H9 (cell line): ENCODE results near the gene MORN3. TPM values are rescaled to one million over a fixed set of nuclear protein-coding genes. Genes with fewer than 3 reads are reported as not detected.

Experiments used
- DNase-seq: peaks from one replicate; pipeline ENCODE4 v3.0.0-alpha.2; 2017
- H2AFZ ChIP-seq: one replicate; pipeline ENCODE4 v1.6.1; 2013; ENCODE audit warnings: mild to moderate bottlenecking, low read length, control low read depth, moderate library complexity
- H2AK5ac ChIP-seq: 2 replicates; pipeline ENCODE4 v1.6.1; 2013; ENCODE audit warnings: low read length, control low read depth, mixed read lengths; ENCODE audit not compliant: insufficient read length
- H2BK120ac ChIP-seq: one replicate; pipeline ENCODE4 v1.6.1; 2013; ENCODE audit warnings: low read depth, mild to moderate bottlenecking, low read length, control low read depth, inconsistent platforms; ENCODE audit not compliant: poor library complexity, severe bottlenecking
- H2BK12ac ChIP-seq: 2 replicates; pipeline ENCODE4 v1.6.1; 2013; ENCODE audit warnings: low read length, control low read depth, mixed read lengths, low read depth; ENCODE audit not compliant: insufficient read length
- H2BK15ac ChIP-seq: 2 replicates; pipeline ENCODE4 v1.6.1; 2013; ENCODE audit warnings: low read depth, low read length, control low read depth
- H2BK20ac ChIP-seq: one replicate; pipeline ENCODE4 v1.6.1; 2013; ENCODE audit warnings: low read depth, mild to moderate bottlenecking, low read length, control low read depth, inconsistent platforms; ENCODE audit not compliant: poor library complexity, severe bottlenecking
- H2BK5ac ChIP-seq: 2 replicates; pipeline ENCODE4 v1.6.1; 2013; ENCODE audit warnings: low read length, control low read depth, mixed read lengths; ENCODE audit not compliant: insufficient read length
- H3K14ac ChIP-seq: 2 replicates; pipeline ENCODE4 v1.6.1; 2013; ENCODE audit warnings: low read length, control low read depth; ENCODE audit not compliant: insufficient read depth
- H3K18ac ChIP-seq: 2 replicates; pipeline ENCODE4 v1.6.1; 2013; ENCODE audit warnings: low read depth, mild to moderate bottlenecking, mixed read lengths, low read length, control low read depth; ENCODE audit not compliant: insufficient read length
- H3K23ac ChIP-seq: 2 replicates; pipeline ENCODE4 v1.6.1; 2013; ENCODE audit warnings: low read length, control low read depth, mixed read lengths, low read depth; ENCODE audit not compliant: insufficient read length
- H3K23me2 ChIP-seq: 2 replicates; pipeline ENCODE4 v1.6.1; 2013; ENCODE audit warnings: low read depth, mild to moderate bottlenecking, mixed read lengths, low read length, control low read depth; ENCODE audit not compliant: insufficient read length, poor library complexity, severe bottlenecking
- H3K27ac ChIP-seq: 2 replicates; pipeline ENCODE4 v1.5.1; 2013; ENCODE audit warnings: low read length, control low read depth, mixed read lengths, low read depth; ENCODE audit not compliant: insufficient read length
- H3K27me3 ChIP-seq: 2 replicates; pipeline ENCODE4 v1.6.1; 2013; ENCODE audit warnings: low read length, control low read depth, inconsistent platforms; ENCODE audit not compliant: insufficient read depth
- H3K4ac ChIP-seq: 2 replicates; pipeline ENCODE4 v1.6.1; 2013; ENCODE audit warnings: low read depth, mild to moderate bottlenecking, control low read depth, inconsistent platforms, low read length, moderate library complexity
- H3K4me1 ChIP-seq: 2 replicates; pipeline ENCODE4 v1.6.1; 2013; ENCODE audit warnings: low read length, control low read depth, inconsistent platforms; ENCODE audit not compliant: insufficient read depth
- H3K4me2 ChIP-seq: 2 replicates; pipeline ENCODE4 v1.6.1; 2013; ENCODE audit warnings: low read length, control low read depth, mixed read lengths; ENCODE audit not compliant: insufficient read length, insufficient read depth
- H3K56ac ChIP-seq: 2 replicates; pipeline ENCODE4 v1.6.1; 2013; ENCODE audit warnings: low read depth, mild to moderate bottlenecking, mixed read lengths, low read length, control low read depth; ENCODE audit not compliant: insufficient read length
- H3K79me1 ChIP-seq: 2 replicates; pipeline ENCODE4 v1.6.1; 2013; ENCODE audit warnings: low read depth, mild to moderate bottlenecking, moderate library complexity, low read length, control low read depth, inconsistent platforms; ENCODE audit not compliant: insufficient read depth, poor library complexity, severe bottlenecking
- H3K79me2 ChIP-seq: 2 replicates; pipeline ENCODE4 v1.6.1; 2013; ENCODE audit warnings: low read length, control low read depth, inconsistent platforms; ENCODE audit not compliant: insufficient read depth
- H3K9ac ChIP-seq: 2 replicates; pipeline ENCODE4 v1.6.1; 2013; ENCODE audit warnings: low read length, control low read depth, mixed read lengths; ENCODE audit not compliant: insufficient read length; ENCODE audit errors: extremely low read depth
- H3K9me3 ChIP-seq: one replicate; pipeline ENCODE4 v1.6.1; 2013; ENCODE audit warnings: low read depth, low read length, inconsistent platforms; ENCODE audit not compliant: control insufficient read depth
- H3T11ph ChIP-seq: one replicate; pipeline ENCODE4 v1.6.1; 2013; ENCODE audit warnings: mild to moderate bottlenecking, low read length, control low read depth, inconsistent platforms
- H4K20me1 ChIP-seq: one replicate; pipeline ENCODE4 v1.6.1; 2013; ENCODE audit not compliant: control insufficient read depth, insufficient read length, insufficient read depth
- H4K5ac ChIP-seq: 2 replicates; pipeline ENCODE4 v1.6.1; 2013; ENCODE audit warnings: low read depth, mild to moderate bottlenecking, mixed read lengths, low read length, control low read depth; ENCODE audit not compliant: insufficient read length
- H4K8ac ChIP-seq: replicated peaks from 2 replicates; pipeline ENCODE4 v1.6.1; 2013; ENCODE audit warnings: low read length, control low read depth, mixed read lengths, low read depth; ENCODE audit not compliant: insufficient read length
- H4K91ac ChIP-seq: 2 replicates; pipeline ENCODE4 v1.6.1; 2013; ENCODE audit warnings: low read depth, mild to moderate bottlenecking, moderate library complexity, mixed read lengths, low read length, control low read depth; ENCODE audit not compliant: insufficient read length
- H3K27ac Mint-ChIP-seq, 3 experiments: 2 replicates in 2 of 3; 3 replicates in 1 of 3; pipeline ENCODE4 v1.8.0; 2020 to 2021; ENCODE audit warnings: mixed read lengths in 3 of 3, mild to moderate bottlenecking in 1 of 3, moderate library complexity in 1 of 3
- H3K27me3 Mint-ChIP-seq: 2 replicates; pipeline ENCODE4 v1.8.0; 2021; ENCODE audit warnings: low read depth, mild to moderate bottlenecking, moderate library complexity, mixed read lengths
- H3K36me3 Mint-ChIP-seq, 3 experiments: 2 replicates in 2 of 3; 3 replicates in 1 of 3; pipeline ENCODE4 v1.8.0; 2020 to 2021; ENCODE audit warnings: low read depth in 3 of 3, mixed read lengths in 3 of 3; ENCODE audit not compliant: insufficient read depth in 1 of 3
- H3K4me1 Mint-ChIP-seq, 2 experiments: 2 replicates each; pipeline ENCODE4 v1.8.0; 2020; ENCODE audit warnings: mixed read lengths in 2 of 2
- H3K4me3 Mint-ChIP-seq, 2 experiments: 2 replicates in 1 of 2; 3 replicates in 1 of 2; pipeline ENCODE4 v1.8.0; 2020 to 2021; ENCODE audit warnings: mild to moderate bottlenecking in 2 of 2, mixed read lengths in 2 of 2, moderate library complexity in 1 of 2
- H3K9me3 Mint-ChIP-seq, 2 experiments: 2 replicates in 1 of 2; 3 replicates in 1 of 2; pipeline ENCODE4 v1.8.0; 2020; ENCODE audit warnings: mild to moderate bottlenecking in 2 of 2, mixed read lengths in 2 of 2, moderate library complexity in 1 of 2
- WGBS: extraction: QIAGEN DNeasy Blood & Tissue Kit; methylation state at CpG from one replicate; pipeline ENCODE4 v1.1.7; 2013; ENCODE audit warnings: missing lambda C conversion rate, low lambda C conversion rate, mixed read lengths; ENCODE audit not compliant: insufficient read length; ENCODE audit errors: extremely low coverage; 5-methylcytosine and 5-hydroxymethylcytosine counted together
- total RNA-seq: library from RNA; stranded (reverse); gene quantifications from 2 replicates; pipeline ENCODE4 v1.2.1, GENCODE V29; 2021
- TF ChIP-seq, protein P1 (sequence below): fragments of 200-600 bp; sonication (generic); conservative IDR thresholded peaks from 3 replicates; pipeline ENCODE4 v1.8.0; 2021; ENCODE audit warnings: antibody characterized with exemption, mild to moderate bottlenecking

The MORN3 gene
- total RNA-seq, 1 experiment from 2014 or later = 0.37 TPM

DNA sequence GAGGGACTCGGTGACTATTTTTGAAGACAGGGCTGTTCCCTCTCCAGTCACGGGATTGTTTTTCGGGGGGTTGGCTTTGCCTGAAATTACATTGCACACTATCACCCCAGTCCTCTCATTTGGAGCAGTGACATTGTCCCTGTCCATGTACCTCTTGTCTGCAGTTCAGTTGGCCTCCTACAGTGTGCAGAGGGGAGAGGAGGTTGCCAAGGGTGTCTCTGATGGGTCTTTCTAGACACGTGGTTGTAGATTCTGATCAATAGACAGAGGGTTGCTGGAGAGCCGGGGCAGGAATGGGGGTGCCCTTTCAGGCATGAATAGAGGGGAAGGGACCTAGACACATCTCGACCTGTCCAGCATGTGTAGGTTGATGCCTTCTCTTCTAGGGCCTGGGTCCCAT is 44.3 kb upstream of the MORN3 start:
- H4K91ac ChIP-seq = no peak overlapping the region
- TF ChIP-seq, protein P1, sequence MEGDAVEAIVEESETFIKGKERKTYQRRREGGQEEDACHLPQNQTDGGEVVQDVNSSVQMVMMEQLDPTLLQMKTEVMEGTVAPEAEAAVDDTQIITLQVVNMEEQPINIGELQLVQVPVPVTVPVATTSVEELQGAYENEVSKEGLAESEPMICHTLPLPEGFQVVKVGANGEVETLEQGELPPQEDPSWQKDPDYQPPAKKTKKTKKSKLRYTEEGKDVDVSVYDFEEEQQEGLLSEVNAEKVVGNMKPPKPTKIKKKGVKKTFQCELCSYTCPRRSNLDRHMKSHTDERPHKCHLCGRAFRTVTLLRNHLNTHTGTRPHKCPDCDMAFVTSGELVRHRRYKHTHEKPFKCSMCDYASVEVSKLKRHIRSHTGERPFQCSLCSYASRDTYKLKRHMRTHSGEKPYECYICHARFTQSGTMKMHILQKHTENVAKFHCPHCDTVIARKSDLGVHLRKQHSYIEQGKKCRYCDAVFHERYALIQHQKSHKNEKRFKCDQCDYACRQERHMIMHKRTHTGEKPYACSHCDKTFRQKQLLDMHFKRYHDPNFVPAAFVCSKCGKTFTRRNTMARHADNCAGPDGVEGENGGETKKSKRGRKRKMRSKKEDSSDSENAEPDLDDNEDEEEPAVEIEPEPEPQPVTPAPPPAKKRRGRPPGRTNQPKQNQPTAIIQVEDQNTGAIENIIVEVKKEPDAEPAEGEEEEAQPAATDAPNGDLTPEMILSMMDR = no peak

More for the DNA sequence above, 44.3 kb upstream of the MORN3 start:
- Histone ChIP-seq H3K79me2 (peaks cover 5% of the 10 kb centered on the region; the same call in 1 of the 2 replicates), H3T11ph (no peak overlapping the region), H3K27me3 (no peaks in the 10 kb centered on the region), H3K9ac (no peak overlapping the region), H3K79me1 (peaks cover 5% of the 10 kb centered on the region), H2BK20ac (no peak overlapping the region), H4K5ac (no peak overlapping the region), H4K8ac (no peak overlapping the region), H3K4me2 (peak overlapping the region; percentile 90), H3K9me3 (no peaks in the 10 kb centered on the region), H3K27ac (no peak overlapping the region), H2BK12ac (no peak overlapping the region), H3K23ac (no peak overlapping the region), H3K23me2 (peaks cover 11% of the 10 kb centered on the region), H2BK15ac (no peak overlapping the region), H2AFZ (no peak overlapping the region), H3K56ac (no peak overlapping the region), H2BK120ac (no peak overlapping the region), H2BK5ac (no peak overlapping the region), H2AK5ac (no peak overlapping the region), H3K14ac (no peak overlapping the region), H3K4me1 (peaks cover 2% of the 10 kb centered on the region; the same call in 1 of the 2 replicates), H4K20me1 (no peaks in the 10 kb centered on the region), H3K4ac (no peak overlapping the region), H3K18ac (no peak overlapping the region)
- H3K36me3 Mint-ChIP-seq = peaks cover 3 to 17% (median 7%) of the 10 kb centered on the region in 3 experiments; a peak in 6 of 7 replicates
- H3K9me3 Mint-ChIP-seq = no peaks in the 10 kb centered on the region; a peak in 1 of 5 replicates
- peaks cover 33 to 39% of the 10 kb centered on the region in 2 experiments for H3K4me1 Mint-ChIP-seq
- H3K27ac Mint-ChIP-seq = no peak overlapping the region; a peak in 1 of 7 replicates
- H3K27me3 Mint-ChIP-seq = no peaks in the 10 kb centered on the region; the same call in none of the 2 replicates
- peak overlapping the region; percentile 92 to 95 for H3K4me3 Mint-ChIP-seq
- WGBS = no CpG with 5 or more reads among the region's 6 CpGs
- no peak for DNase-seq
